NK-92 treated with Interleukin-12 subunit alpha and Interleukin-12 subunit beta, amount 100 ng/mL, for 24 hours (cell line): ENCODE results near the gene TRIM52.
"Not testable (repeated sequence)": the region's sequence is repeated elsewhere in the genome, so short reads cannot be mapped to it uniquely, and the experiment has no call there.

Experiments
- DNase-seq: peaks from one replicate; lab custom pipeline; 2025; lab: John Stamatoyannopoulos, UW

The TRIM52 gene

GRCh38 chr5:181215997-181216989, 44.6 kb downstream of the TRIM52 start:
- DNase-seq, result no peak

GRCh38 chr5:181214249-181214648, 46.7 kb downstream of the TRIM52 start:
- DNase-seq, result not testable (repeated sequence)

- no peak for DNase-seq
Observed at GRCh38 chr5:181212934-181213333, 48.0 kb downstream of the TRIM52 start.

GRCh38 chr5:181212080-181212479, 48.9 kb downstream of the TRIM52 start:
- DNase-seq, result no peak

- no peak for DNase-seq
Observed at GRCh38 chr5:181211208-181211607, 49.7 kb downstream of the TRIM52 start.

GRCh38 chr5:181210698-181211097, 50.2 kb downstream of the TRIM52 start:
- DNase-seq, result not testable (repeated sequence)

- not testable (repeated sequence) for DNase-seq
Observed at GRCh38 chr5:181210148-181210547, 50.8 kb downstream of the TRIM52 start.

- DNase-seq, result not testable (repeated sequence)
Observed at GRCh38 chr5:181209006-181209405, 51.9 kb downstream of the TRIM52 start.

- no peak for DNase-seq
Observed at GRCh38 chr5:181207960-181208253, 53.0 kb downstream of the TRIM52 start.

GRCh38 chr5:181207214-181207959, 53.6 kb downstream of the TRIM52 start:
- DNase-seq, result no peak

- no peak for DNase-seq
Observed at GRCh38 chr5:181205761-181206649, 54.9 kb downstream of the TRIM52 start.
